Mucosa of stomach (tissue), 1 donor: ENCODE measurements around the gene PYDC1.

Experiments used
- H3K27me3 ChIP-seq: one replicate; pipeline ENCODE4 v1.7.0; 2013; ENCODE audit warnings: mild to moderate bottlenecking, low read length; ENCODE audit not compliant: control insufficient read depth, insufficient read depth
- H3K36me3 ChIP-seq: one replicate; pipeline ENCODE4 v1.7.0; 2013; ENCODE audit warnings: low read length; ENCODE audit not compliant: control insufficient read depth, insufficient read depth
- H3K4me1 ChIP-seq: one replicate; pipeline ENCODE4 v1.7.0; 2013; ENCODE audit warnings: mild to moderate bottlenecking, low read length; ENCODE audit not compliant: control insufficient read depth, insufficient read depth
- H3K4me3 ChIP-seq: one replicate; pipeline ENCODE4 v1.7.0; 2013; ENCODE audit warnings: low read length
- H3K9ac ChIP-seq: one replicate; pipeline ENCODE4 v1.7.0; 2013; ENCODE audit warnings: mild to moderate bottlenecking, low read length, moderate library complexity
- H3K9me3 ChIP-seq: one replicate; pipeline ENCODE4 v1.7.0; 2013; ENCODE audit warnings: mild to moderate bottlenecking, low read length, moderate library complexity; ENCODE audit not compliant: control insufficient read depth
- donor health status: Pancreatic carcinoma.

PYDC1 gene

DNA sequence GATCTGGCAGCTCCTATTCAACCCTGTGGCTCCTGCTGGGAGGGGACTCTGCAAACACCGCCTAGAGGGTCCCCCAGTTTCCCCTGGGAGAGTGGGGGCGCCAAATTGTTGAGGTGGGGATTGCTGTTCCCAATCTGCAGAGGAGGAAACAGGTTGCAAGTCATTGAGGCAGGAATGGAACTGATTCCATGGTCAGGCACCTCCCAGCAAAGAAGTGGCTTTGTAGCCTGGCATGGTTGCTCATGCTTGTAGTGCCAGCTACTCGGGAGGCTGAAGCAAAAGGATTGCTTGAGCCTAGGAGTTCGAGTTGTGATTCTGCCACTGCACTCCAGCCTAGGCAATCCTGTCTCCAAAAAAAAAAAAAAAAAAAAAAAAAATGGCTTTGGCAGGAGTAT, 198 bp upstream of the PYDC1 start:
- Histone ChIP-seq H3K9me3 (no peaks in the 10 kb centered on the region), H3K4me1 (peaks cover 24% of the 10 kb centered on the region), H3K4me3 (no peak overlapping the region), H3K9ac (no peak overlapping the region), H3K36me3 (no peaks in the 10 kb centered on the region), H3K27me3 (peaks cover 53% of the 10 kb centered on the region)

DNA sequence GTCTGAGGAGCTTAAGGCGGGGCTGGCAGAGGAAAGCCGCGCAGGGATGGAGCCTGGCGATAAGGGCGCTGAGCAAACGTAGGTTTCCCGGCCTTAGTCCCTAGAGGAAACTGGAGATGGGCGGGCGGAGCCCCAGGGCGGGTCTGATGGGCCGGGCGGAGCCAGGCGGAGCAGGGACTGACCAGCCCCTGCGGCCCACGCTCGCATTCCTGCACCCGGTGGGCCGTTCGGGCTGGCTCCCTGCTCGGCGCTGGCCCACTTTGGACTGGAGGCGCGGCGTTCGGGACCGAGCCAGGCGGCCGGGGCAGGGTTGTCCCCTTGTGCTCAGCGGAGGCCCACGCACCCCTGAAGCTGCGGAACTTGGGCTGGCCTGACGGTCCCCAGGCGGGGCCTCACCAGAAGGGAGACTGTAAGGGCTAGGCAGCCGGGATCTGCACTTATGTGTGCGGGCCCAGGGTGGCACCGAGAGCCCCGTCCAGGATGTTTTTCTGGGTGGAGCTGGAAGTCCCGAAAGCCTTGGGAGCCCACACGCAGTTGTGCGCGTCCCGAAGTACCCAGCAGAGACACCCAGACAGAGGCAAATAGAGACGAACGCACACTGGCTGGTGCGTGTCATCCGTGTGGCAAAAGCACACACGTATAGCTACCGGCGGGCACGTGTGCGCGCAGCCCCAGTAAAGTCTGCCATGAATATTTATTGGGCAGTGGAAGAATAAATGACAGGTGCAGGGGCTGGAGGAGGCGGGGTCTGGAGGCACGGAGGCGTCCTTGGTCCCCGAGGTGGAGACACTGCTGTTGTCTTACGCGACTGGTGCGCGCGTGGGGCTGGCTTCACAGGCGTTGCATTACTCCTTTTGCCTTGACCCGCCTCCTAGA, 1.4 kb downstream of the PYDC1 start:
- H3K9ac ChIP-seq, result no peak overlapping the region
- H3K27me3 ChIP-seq, result peaks cover 53% of the 10 kb centered on the region
- no peaks in the 10 kb centered on the region for H3K9me3 ChIP-seq
- peaks cover 24% of the 10 kb centered on the region for H3K4me1 ChIP-seq
- H3K36me3 ChIP-seq, result no peaks in the 10 kb centered on the region
- H3K4me3 ChIP-seq, result no peak overlapping the region

DNA sequence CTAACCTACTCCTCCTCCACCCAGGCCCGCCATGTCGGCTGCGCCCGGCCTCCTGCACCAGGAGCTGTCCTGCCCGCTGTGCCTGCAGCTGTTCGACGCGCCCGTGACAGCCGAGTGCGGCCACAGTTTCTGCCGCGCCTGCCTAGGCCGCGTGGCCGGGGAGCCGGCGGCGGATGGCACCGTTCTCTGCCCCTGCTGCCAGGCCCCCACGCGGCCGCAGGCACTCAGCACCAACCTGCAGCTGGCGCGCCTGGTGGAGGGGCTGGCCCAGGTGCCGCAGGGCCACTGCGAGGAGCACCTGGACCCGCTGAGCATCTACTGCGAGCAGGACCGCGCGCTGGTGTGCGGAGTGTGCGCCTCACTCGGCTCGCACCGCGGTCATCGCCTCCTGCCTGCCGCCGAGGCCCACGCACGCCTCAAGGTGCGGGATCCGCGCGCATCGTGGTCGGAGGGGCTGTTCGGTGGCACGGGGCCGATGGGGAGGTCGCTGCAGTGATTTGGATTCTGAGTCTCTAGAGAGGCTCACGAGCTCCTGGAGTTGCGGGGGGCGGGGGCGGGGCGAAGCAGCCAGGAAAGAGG, 2.1 kb downstream of the PYDC1 start:
- Histone ChIP-seq H3K27me3 (peaks cover 53% of the 10 kb centered on the region), H3K4me1 (peaks cover 24% of the 10 kb centered on the region), H3K4me3 (no peak overlapping the region), H3K9me3 (no peaks in the 10 kb centered on the region), H3K36me3 (no peaks in the 10 kb centered on the region), H3K9ac (no peak overlapping the region)

DNA sequence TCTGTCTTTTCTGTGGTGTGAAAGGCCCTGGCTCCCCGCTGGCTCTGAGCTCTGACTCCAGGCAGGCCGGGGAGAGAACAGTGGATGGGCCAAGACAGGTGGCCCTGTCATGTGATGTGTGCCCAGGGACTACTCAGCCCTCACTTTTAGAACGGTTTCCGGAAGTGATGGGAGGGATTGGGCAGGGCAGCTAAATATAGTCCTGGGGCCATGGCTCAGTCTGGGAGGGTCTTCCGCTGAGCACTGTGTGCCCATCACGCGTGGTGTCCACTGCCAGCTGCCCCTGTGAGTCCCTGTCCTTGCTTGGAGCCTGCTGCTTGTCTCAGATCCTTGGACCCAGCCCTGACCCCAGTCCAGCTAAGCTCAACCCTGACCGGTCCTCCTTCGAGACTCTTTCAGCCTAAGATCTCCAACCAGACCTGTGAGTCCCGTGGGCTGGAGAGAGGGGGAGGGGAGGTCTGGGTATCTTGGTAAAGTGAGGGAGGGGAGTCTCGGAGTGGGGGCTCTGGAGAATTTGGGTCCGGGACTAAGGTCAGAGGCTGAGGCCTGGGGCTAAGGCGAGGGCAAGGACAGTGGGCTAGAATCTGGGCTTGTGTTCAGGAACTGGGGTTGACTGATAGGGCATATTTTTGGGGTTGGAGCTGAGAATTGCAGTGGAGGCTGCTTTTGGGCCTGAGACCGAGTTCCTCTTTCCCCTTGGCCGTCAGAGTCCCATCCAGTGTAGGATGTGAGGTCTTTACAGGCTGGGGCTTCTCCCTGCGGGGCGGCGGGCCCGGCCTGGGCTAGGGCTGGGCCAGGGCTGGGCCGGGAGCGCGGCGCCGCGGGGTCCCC, 2.8 kb downstream of the PYDC1 start, which contains the start of gene TRIM72:
Gene TRIM72 (plus strand): TSS at position 243 of the 831 bp plus-strand sequence. CDS start 620 bp downstream, outside the sequence.
- no peaks in the 10 kb centered on the region for H3K36me3 ChIP-seq
- peaks cover 24% of the 10 kb centered on the region for H3K4me1 ChIP-seq
- H3K9me3 ChIP-seq, result no peaks in the 10 kb centered on the region
- no peak within 1 kb of the TSS for H3K9ac ChIP-seq
- no peak within 1 kb of the TSS for H3K4me3 ChIP-seq
- H3K27me3 ChIP-seq, result peaks cover 53% of the 10 kb centered on the region

DNA sequence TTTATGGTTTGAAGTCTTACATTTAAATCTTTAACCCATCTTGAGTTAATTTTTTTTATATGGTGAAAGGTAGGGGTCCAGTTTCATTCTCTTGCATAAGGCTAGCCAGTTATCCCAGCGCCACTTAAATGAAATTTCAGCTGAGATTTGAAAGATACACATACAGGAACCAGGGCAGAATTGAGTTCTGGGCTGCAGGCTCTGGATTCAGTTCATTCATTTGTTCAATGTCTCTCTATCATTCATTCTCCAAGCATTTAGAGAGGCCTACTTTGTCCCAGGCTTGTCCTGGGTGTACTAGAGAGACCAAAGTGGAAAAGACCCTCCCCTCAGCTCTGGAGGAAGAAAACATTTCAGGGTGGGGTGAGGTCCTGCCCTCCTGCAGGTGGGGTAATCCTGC, 3.6 kb downstream of the PYDC1 start:
- Histone ChIP-seq H3K4me3 (no peak overlapping the region), H3K4me1 (peaks cover 24% of the 10 kb centered on the region), H3K36me3 (no peaks in the 10 kb centered on the region), H3K9ac (no peak overlapping the region), H3K27me3 (peaks cover 52% of the 10 kb centered on the region), H3K9me3 (no peaks in the 10 kb centered on the region)

DNA sequence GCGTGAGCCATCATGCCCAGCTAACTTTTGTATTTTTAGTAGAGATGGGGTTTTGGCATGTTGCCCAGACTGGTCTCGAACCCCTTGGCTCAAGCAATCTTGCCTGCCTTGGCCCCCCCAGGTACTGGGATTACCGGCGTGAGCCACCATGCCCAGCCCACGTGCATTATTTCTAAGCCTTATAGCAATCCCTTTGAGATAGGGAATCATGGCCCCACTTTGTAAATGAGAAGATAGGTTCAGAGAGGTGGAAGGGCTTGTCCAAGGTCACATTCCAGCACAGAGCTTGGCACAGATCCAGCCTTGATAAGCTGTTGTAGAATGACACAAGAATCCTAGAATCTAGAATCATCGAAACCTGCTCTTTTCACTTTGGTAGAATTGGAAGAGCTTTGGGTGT, 10.2 kb downstream of the PYDC1 start:
- H3K9me3 ChIP-seq, result no peaks in the 10 kb centered on the region
- H3K27me3 ChIP-seq, result peaks cover 10% of the 10 kb centered on the region
- H3K4me1 ChIP-seq, result peaks cover 9% of the 10 kb centered on the region
- H3K36me3 ChIP-seq, result no peaks in the 10 kb centered on the region
- no peak overlapping the region for H3K4me3 ChIP-seq
- no peak overlapping the region for H3K9ac ChIP-seq

DNA sequence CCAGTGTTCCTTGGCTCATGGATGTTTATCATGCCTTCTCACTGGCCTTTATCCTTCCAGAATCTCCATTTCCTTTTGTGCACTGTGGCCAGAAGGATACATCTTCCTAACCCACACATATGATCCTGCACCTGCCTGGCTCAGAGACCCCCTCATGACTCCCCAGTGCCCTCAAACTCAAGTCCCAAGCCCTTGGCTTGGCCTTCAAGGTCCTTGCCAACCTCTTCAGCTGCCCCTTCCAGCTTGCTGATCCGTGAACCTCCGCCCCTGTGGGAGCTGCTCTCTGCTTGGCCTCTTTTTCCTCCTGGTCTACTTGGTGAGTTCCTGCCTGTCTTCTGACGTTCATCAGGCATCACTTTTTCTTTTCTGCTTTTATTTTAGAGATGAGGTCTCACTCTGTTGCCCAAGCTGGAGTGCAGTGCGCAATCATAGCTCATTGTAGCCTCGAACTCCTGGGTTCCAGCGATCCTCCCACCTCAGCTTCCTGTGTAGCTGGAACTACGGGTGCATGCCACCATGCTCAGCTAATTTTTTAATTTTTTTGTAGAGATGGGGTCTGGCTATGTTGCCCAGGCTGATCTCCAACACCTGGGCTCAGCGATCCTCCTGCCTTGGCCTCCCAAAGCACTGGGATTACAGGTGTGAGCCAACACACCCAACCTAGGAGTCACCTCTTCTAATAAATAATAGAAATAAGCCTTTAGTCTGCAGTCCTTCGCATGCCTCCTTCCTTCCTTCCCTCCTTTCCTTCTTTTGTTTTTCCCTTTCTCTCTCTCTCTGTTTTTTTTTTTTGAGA, 11.9 kb downstream of the PYDC1 start:
- Histone ChIP-seq H3K27me3 (peaks cover 10% of the 10 kb centered on the region), H3K4me1 (peaks cover 19% of the 10 kb centered on the region), H3K9ac (no peak overlapping the region), H3K4me3 (no peak overlapping the region), H3K36me3 (no peaks in the 10 kb centered on the region), H3K9me3 (no peaks in the 10 kb centered on the region)

DNA sequence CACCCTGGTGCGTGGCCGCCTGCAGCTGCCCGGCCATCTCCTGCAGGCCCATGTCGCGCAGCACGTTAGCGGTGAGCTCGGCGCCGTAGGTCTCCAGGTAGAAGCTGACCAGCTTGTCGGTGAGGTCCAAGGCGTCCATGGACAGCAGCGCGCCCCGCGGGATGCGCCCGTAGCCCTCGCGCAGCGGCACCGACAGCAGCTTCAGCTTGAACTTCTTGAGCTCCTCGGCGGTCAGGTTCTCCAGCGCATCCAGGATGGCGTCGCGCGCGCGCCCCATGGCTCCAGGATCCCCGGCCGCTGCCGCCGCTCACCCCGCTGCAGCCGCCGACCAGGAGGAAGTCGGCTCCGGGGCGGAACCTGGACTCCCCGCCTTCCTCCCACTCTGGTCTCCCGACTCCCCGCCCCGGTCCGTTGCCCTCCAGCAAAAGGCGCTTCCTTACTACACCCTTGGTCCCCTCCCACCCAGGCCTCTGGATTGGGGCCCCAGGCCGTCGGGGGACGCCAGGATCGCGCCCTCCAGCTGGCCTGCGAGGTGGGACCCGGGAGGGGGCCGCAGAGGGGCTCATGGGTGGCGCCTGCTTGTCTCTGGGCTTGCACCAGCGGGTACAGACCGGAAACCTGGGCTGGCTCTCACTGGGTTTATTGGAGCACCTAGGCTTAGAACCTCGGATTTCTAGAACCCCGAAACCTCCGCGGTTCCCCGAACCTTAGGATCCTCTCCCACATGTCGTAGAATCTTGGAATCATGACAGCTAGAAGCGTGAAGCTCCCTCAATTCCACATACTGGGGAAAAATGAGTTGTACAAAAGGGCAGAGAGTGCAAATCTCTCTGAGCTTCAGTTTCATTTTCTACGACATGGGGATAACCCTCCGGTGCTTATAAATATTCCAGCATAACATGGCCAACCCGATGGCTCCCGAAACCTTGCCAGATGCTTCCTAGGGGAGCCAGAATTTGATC, 14.2 kb downstream of the PYDC1 start, which contains the start of gene PYCARD:
Gene PYCARD (minus strand): TSS at position 347 of the 962 bp plus-strand sequence. CDS start 70 bp downstream, at position 277.
- Histone ChIP-seq H3K4me1 (peaks cover 19% of the 10 kb centered on the region), H3K9ac (peak within 1 kb of the TSS; percentile 61), H3K36me3 (no peaks in the 10 kb centered on the region), H3K9me3 (no peaks in the 10 kb centered on the region), H3K27me3 (peaks cover 5% of the 10 kb centered on the region), H3K4me3 (peak within 1 kb of the TSS; percentile 47)

DNA sequence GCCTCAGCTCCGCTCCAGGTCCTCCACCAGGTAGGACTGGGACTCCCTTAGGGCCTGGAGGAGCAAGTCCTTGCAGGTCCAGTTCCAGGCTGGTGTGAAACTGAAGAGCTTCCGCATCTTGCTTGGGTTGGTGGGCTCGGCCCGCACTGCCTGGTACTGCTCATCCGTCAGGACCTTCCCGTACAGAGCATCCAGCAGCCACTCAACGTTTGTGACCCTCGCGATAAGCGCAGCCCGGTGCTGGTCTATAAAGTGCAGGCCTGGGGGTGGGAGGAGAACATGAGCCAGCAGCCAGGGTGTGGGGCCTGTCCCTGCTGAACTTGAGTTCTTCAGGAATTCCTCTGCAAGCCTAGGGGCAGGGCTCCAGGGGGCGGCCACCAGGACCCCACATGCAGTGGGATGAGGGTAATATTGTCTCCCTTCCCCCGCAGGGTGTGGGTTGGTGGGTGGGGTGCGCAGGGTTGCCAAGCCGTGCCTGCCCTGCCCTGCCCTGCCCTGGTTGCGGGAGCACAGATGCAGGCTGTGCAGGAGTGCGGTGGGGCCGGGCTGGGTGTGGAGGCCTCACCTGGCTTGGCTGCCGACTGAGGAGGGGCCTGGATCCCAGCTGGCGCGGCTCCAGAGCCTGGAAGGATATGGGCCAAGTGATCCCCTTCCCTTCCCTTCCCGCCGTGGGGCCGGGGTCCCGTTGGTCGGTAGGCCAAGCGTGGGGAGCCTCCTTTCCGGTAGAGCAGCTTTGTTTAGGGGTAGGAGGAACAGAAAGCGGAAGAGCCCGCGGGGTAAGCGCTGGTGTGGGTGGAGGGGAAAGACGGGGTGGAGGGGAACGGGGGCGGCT, 15.1 kb downstream of the PYDC1 start:
- H3K9me3 ChIP-seq, result no peaks in the 10 kb centered on the region
- H3K27me3 ChIP-seq, result no peaks in the 10 kb centered on the region
- H3K36me3 ChIP-seq, result no peaks in the 10 kb centered on the region
- peak overlapping the region; percentile 61 for H3K9ac ChIP-seq
- peaks cover 19% of the 10 kb centered on the region for H3K4me1 ChIP-seq
- peak overlapping the region; percentile 47 for H3K4me3 ChIP-seq
